H9 (cell line): Measurements from ENCODE around the gene RPN1. TPM values are rescaled to one million over a fixed set of nuclear protein-coding genes. Genes with fewer than 3 reads are reported as not detected.
A peak's percentile ranks its signal among the peaks of the same experiment; 100 is the strongest.

ENCODE experiments used
- DNase-seq: peaks from one replicate; pipeline ENCODE4 v3.0.0-alpha.2; 2017
- H2AFZ ChIP-seq: one replicate; pipeline ENCODE4 v1.6.1; 2013; ENCODE audit warnings: mild to moderate bottlenecking, low read length, control low read depth, moderate library complexity
- H2AK5ac ChIP-seq: 2 replicates; pipeline ENCODE4 v1.6.1; 2013; ENCODE audit warnings: low read length, control low read depth, mixed read lengths; ENCODE audit not compliant: insufficient read length
- H2BK120ac ChIP-seq: one replicate; pipeline ENCODE4 v1.6.1; 2013; ENCODE audit warnings: low read depth, mild to moderate bottlenecking, low read length, control low read depth, inconsistent platforms; ENCODE audit not compliant: poor library complexity, severe bottlenecking
- H2BK12ac ChIP-seq: 2 replicates; pipeline ENCODE4 v1.6.1; 2013; ENCODE audit warnings: low read length, control low read depth, mixed read lengths, low read depth; ENCODE audit not compliant: insufficient read length
- H2BK15ac ChIP-seq: 2 replicates; pipeline ENCODE4 v1.6.1; 2013; ENCODE audit warnings: low read depth, low read length, control low read depth
- H2BK20ac ChIP-seq: one replicate; pipeline ENCODE4 v1.6.1; 2013; ENCODE audit warnings: low read depth, mild to moderate bottlenecking, low read length, control low read depth, inconsistent platforms; ENCODE audit not compliant: poor library complexity, severe bottlenecking
- H2BK5ac ChIP-seq: 2 replicates; pipeline ENCODE4 v1.6.1; 2013; ENCODE audit warnings: low read length, control low read depth, mixed read lengths; ENCODE audit not compliant: insufficient read length
- H3K14ac ChIP-seq: 2 replicates; pipeline ENCODE4 v1.6.1; 2013; ENCODE audit warnings: low read length, control low read depth; ENCODE audit not compliant: insufficient read depth
- H3K18ac ChIP-seq: 2 replicates; pipeline ENCODE4 v1.6.1; 2013; ENCODE audit warnings: low read depth, mild to moderate bottlenecking, mixed read lengths, low read length, control low read depth; ENCODE audit not compliant: insufficient read length
- H3K23ac ChIP-seq: 2 replicates; pipeline ENCODE4 v1.6.1; 2013; ENCODE audit warnings: low read length, control low read depth, mixed read lengths, low read depth; ENCODE audit not compliant: insufficient read length
- H3K23me2 ChIP-seq: 2 replicates; pipeline ENCODE4 v1.6.1; 2013; ENCODE audit warnings: low read depth, mild to moderate bottlenecking, mixed read lengths, low read length, control low read depth; ENCODE audit not compliant: insufficient read length, poor library complexity, severe bottlenecking
- H3K27ac ChIP-seq: 2 replicates; pipeline ENCODE4 v1.5.1; 2013; ENCODE audit warnings: low read length, control low read depth, mixed read lengths, low read depth; ENCODE audit not compliant: insufficient read length
- H3K27me3 ChIP-seq: 2 replicates; pipeline ENCODE4 v1.6.1; 2013; ENCODE audit warnings: low read length, control low read depth, inconsistent platforms; ENCODE audit not compliant: insufficient read depth
- H3K4ac ChIP-seq: 2 replicates; pipeline ENCODE4 v1.6.1; 2013; ENCODE audit warnings: low read depth, mild to moderate bottlenecking, control low read depth, inconsistent platforms, low read length, moderate library complexity
- H3K4me1 ChIP-seq: 2 replicates; pipeline ENCODE4 v1.6.1; 2013; ENCODE audit warnings: low read length, control low read depth, inconsistent platforms; ENCODE audit not compliant: insufficient read depth
- H3K4me2 ChIP-seq: 2 replicates; pipeline ENCODE4 v1.6.1; 2013; ENCODE audit warnings: low read length, control low read depth, mixed read lengths; ENCODE audit not compliant: insufficient read length, insufficient read depth
- H3K56ac ChIP-seq: 2 replicates; pipeline ENCODE4 v1.6.1; 2013; ENCODE audit warnings: low read depth, mild to moderate bottlenecking, mixed read lengths, low read length, control low read depth; ENCODE audit not compliant: insufficient read length
- H3K79me1 ChIP-seq: 2 replicates; pipeline ENCODE4 v1.6.1; 2013; ENCODE audit warnings: low read depth, mild to moderate bottlenecking, moderate library complexity, low read length, control low read depth, inconsistent platforms; ENCODE audit not compliant: insufficient read depth, poor library complexity, severe bottlenecking
- H3K79me2 ChIP-seq: 2 replicates; pipeline ENCODE4 v1.6.1; 2013; ENCODE audit warnings: low read length, control low read depth, inconsistent platforms; ENCODE audit not compliant: insufficient read depth
- H3K9ac ChIP-seq: 2 replicates; pipeline ENCODE4 v1.6.1; 2013; ENCODE audit warnings: low read length, control low read depth, mixed read lengths; ENCODE audit not compliant: insufficient read length; ENCODE audit errors: extremely low read depth
- H3K9me3 ChIP-seq: one replicate; pipeline ENCODE4 v1.6.1; 2013; ENCODE audit warnings: low read depth, low read length, inconsistent platforms; ENCODE audit not compliant: control insufficient read depth
- H3T11ph ChIP-seq: one replicate; pipeline ENCODE4 v1.6.1; 2013; ENCODE audit warnings: mild to moderate bottlenecking, low read length, control low read depth, inconsistent platforms
- H4K20me1 ChIP-seq: one replicate; pipeline ENCODE4 v1.6.1; 2013; ENCODE audit not compliant: control insufficient read depth, insufficient read length, insufficient read depth
- H4K5ac ChIP-seq: 2 replicates; pipeline ENCODE4 v1.6.1; 2013; ENCODE audit warnings: low read depth, mild to moderate bottlenecking, mixed read lengths, low read length, control low read depth; ENCODE audit not compliant: insufficient read length
- H4K8ac ChIP-seq: replicated peaks from 2 replicates; pipeline ENCODE4 v1.6.1; 2013; ENCODE audit warnings: low read length, control low read depth, mixed read lengths, low read depth; ENCODE audit not compliant: insufficient read length
- H4K91ac ChIP-seq: 2 replicates; pipeline ENCODE4 v1.6.1; 2013; ENCODE audit warnings: low read depth, mild to moderate bottlenecking, moderate library complexity, mixed read lengths, low read length, control low read depth; ENCODE audit not compliant: insufficient read length
- H3K27ac Mint-ChIP-seq, 3 experiments: 2 replicates in 2 of 3; 3 replicates in 1 of 3; pipeline ENCODE4 v1.8.0; 2020 to 2021; ENCODE audit warnings: mixed read lengths in 3 of 3, mild to moderate bottlenecking in 1 of 3, moderate library complexity in 1 of 3
- H3K27me3 Mint-ChIP-seq: 2 replicates; pipeline ENCODE4 v1.8.0; 2021; ENCODE audit warnings: low read depth, mild to moderate bottlenecking, moderate library complexity, mixed read lengths
- H3K36me3 Mint-ChIP-seq, 3 experiments: 2 replicates in 2 of 3; 3 replicates in 1 of 3; pipeline ENCODE4 v1.8.0; 2020 to 2021; ENCODE audit warnings: low read depth in 3 of 3, mixed read lengths in 3 of 3; ENCODE audit not compliant: insufficient read depth in 1 of 3
- H3K4me1 Mint-ChIP-seq, 2 experiments: 2 replicates each; pipeline ENCODE4 v1.8.0; 2020; ENCODE audit warnings: mixed read lengths in 2 of 2
- H3K4me3 Mint-ChIP-seq, 2 experiments: 2 replicates in 1 of 2; 3 replicates in 1 of 2; pipeline ENCODE4 v1.8.0; 2020 to 2021; ENCODE audit warnings: mild to moderate bottlenecking in 2 of 2, mixed read lengths in 2 of 2, moderate library complexity in 1 of 2
- H3K9me3 Mint-ChIP-seq, 2 experiments: 2 replicates in 1 of 2; 3 replicates in 1 of 2; pipeline ENCODE4 v1.8.0; 2020; ENCODE audit warnings: mild to moderate bottlenecking in 2 of 2, mixed read lengths in 2 of 2, moderate library complexity in 1 of 2
- WGBS: extraction: QIAGEN DNeasy Blood & Tissue Kit; methylation state at CpG from one replicate; pipeline ENCODE4 v1.1.7; 2013; ENCODE audit warnings: missing lambda C conversion rate, low lambda C conversion rate, mixed read lengths; ENCODE audit not compliant: insufficient read length; ENCODE audit errors: extremely low coverage; 5-methylcytosine and 5-hydroxymethylcytosine counted together
- total RNA-seq: library from RNA; stranded (reverse); gene quantifications from 2 replicates; pipeline ENCODE4 v1.2.1, GENCODE V29; 2021
- TF ChIP-seq, protein P1 (sequence below): fragments of 200-600 bp; sonication (generic); conservative IDR thresholded peaks from 3 replicates; pipeline ENCODE4 v1.8.0; 2021; ENCODE audit warnings: antibody characterized with exemption, mild to moderate bottlenecking

The RPN1 gene
- total RNA-seq, 1 experiment from 2014 or later = 174 TPM

- H3K23ac ChIP-seq = no peak overlapping the region
- WGBS = no CpG with 5 or more reads among the region's 10 CpGs
- no peaks in the 10 kb centered on the region; the same call in 1 of the 2 replicates for H3K27me3 ChIP-seq
- peak overlapping the region in 1 of 3 experiments; percentile 72; a peak in 1 of 7 replicates for H3K27ac Mint-ChIP-seq
- H2BK5ac ChIP-seq = no peak overlapping the region
- no peak overlapping the region for H2BK120ac ChIP-seq
- no peak overlapping the region for H2AFZ ChIP-seq
- no peak overlapping the region for H2AK5ac ChIP-seq
- no peak overlapping the region for H4K91ac ChIP-seq
- no peak overlapping the region for H3K4me3 Mint-ChIP-seq
- peaks cover 0 to 4% (median 0%) of the 10 kb centered on the region in 3 experiments; a peak in 1 of 7 replicates for H3K36me3 Mint-ChIP-seq
- TF ChIP-seq, protein P1, sequence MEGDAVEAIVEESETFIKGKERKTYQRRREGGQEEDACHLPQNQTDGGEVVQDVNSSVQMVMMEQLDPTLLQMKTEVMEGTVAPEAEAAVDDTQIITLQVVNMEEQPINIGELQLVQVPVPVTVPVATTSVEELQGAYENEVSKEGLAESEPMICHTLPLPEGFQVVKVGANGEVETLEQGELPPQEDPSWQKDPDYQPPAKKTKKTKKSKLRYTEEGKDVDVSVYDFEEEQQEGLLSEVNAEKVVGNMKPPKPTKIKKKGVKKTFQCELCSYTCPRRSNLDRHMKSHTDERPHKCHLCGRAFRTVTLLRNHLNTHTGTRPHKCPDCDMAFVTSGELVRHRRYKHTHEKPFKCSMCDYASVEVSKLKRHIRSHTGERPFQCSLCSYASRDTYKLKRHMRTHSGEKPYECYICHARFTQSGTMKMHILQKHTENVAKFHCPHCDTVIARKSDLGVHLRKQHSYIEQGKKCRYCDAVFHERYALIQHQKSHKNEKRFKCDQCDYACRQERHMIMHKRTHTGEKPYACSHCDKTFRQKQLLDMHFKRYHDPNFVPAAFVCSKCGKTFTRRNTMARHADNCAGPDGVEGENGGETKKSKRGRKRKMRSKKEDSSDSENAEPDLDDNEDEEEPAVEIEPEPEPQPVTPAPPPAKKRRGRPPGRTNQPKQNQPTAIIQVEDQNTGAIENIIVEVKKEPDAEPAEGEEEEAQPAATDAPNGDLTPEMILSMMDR = no peak
- H2BK12ac ChIP-seq = no peak overlapping the region
- no peak overlapping the region for H3K9ac ChIP-seq
- H3K4ac ChIP-seq = no peak overlapping the region
- H3K4me1 ChIP-seq = no peaks in the 10 kb centered on the region
- H3K23me2 ChIP-seq = no peaks in the 10 kb centered on the region
- no peak overlapping the region for H2BK20ac ChIP-seq
- no peaks in the 10 kb centered on the region for H3K79me2 ChIP-seq
- no peak overlapping the region for H4K8ac ChIP-seq
- H3K14ac ChIP-seq = no peak overlapping the region
- H3K56ac ChIP-seq = no peak overlapping the region
- H4K5ac ChIP-seq = no peak overlapping the region
- no peak overlapping the region for H3K27ac ChIP-seq
- no peak overlapping the region for H2BK15ac ChIP-seq
- H3T11ph ChIP-seq = no peak overlapping the region
- peaks cover 15 to 28% of the 10 kb centered on the region in 2 experiments for H3K4me1 Mint-ChIP-seq
- no peaks in the 10 kb centered on the region for H3K79me1 ChIP-seq
- DNase-seq = no peak
- H3K4me2 ChIP-seq = no peak overlapping the region
- H4K20me1 ChIP-seq = no peaks in the 10 kb centered on the region
- no peak overlapping the region for H3K18ac ChIP-seq
- peaks cover 18% of the 10 kb centered on the region for H3K27me3 Mint-ChIP-seq
- no peaks in the 10 kb centered on the region for H3K9me3 ChIP-seq
- peaks cover 3 to 7% of the 10 kb centered on the region in 2 experiments; a peak in 3 of 5 replicates for H3K9me3 Mint-ChIP-seq
Observed at GRCh38 chr3:128577711-128578110, 72.9 kb downstream of the RPN1 start.
